Stimulated activated CD4-positive, alpha-beta T cell treated with anti-CD3 and anti-CD28 coated beads, Interleukin-15, amount 100 ng/mL, for 48 hours (primary cell): ENCODE data around the gene SLC25A25.

Experiments used
- DNase-seq, 2 donors: peaks; one replicate each; pipeline ENCODE4 v3.0.0-alpha.2; 2020; ENCODE audit warnings: low read depth in 2 of 2

Gene SLC25A25

GRCh38 chr9:128145536-128145935 lies 77.5 kb downstream of the SLC25A25 start:
- DNase-seq, result no peak

GRCh38 chr9:128145951-128146351 lies 77.9 kb downstream of the SLC25A25 start:
- no peak for DNase-seq

DNA sequence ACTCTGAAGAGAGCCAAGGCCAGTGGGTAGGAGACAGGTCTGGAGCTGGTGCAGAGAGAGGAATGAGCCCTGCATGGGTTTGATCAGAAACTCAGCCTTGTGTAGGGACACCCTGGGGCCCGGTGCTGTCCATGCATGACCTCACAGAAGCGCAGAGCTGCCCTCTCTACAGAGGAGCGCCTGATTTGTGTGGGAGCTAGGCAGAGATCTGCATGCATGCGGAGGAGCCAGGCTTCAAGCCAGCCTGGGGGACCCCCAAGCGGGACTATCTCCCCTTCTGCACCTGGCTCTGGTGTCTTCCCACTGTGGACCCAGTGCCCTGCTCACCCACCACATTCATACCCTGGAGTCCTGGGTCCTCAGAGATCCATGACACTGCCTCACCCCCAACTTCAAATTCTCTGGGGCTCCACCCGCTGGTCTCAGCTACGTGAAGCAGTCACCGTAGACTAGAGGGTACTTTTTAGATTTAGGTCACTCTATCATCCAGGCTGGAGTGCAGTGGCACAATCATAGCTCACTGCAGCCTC lies 78.6 kb downstream of the SLC25A25 start:
- no peak for DNase-seq

GRCh38 chr9:128148509-128149000 lies 80.5 kb downstream of the SLC25A25 start:
- no peak for DNase-seq

- DNase-seq, result no peak
Measured at GRCh38 chr9:128149001-128149701, 81.1 kb downstream of the SLC25A25 start, which contains the start of gene LCN2. LCN2 (plus strand) TSS chr9:128149453; CDS start chr9:128149526, 73 bp downstream.

GRCh38 chr9:128149951-128150593 lies 82.0 kb downstream of the SLC25A25 start:
- DNase-seq, result no peak

GRCh38 chr9:128150594-128151308 lies 82.7 kb downstream of the SLC25A25 start:
- no peak for DNase-seq

GRCh38 chr9:128151309-128152132 lies 83.5 kb downstream of the SLC25A25 start:
- no peak for DNase-seq

DNA sequence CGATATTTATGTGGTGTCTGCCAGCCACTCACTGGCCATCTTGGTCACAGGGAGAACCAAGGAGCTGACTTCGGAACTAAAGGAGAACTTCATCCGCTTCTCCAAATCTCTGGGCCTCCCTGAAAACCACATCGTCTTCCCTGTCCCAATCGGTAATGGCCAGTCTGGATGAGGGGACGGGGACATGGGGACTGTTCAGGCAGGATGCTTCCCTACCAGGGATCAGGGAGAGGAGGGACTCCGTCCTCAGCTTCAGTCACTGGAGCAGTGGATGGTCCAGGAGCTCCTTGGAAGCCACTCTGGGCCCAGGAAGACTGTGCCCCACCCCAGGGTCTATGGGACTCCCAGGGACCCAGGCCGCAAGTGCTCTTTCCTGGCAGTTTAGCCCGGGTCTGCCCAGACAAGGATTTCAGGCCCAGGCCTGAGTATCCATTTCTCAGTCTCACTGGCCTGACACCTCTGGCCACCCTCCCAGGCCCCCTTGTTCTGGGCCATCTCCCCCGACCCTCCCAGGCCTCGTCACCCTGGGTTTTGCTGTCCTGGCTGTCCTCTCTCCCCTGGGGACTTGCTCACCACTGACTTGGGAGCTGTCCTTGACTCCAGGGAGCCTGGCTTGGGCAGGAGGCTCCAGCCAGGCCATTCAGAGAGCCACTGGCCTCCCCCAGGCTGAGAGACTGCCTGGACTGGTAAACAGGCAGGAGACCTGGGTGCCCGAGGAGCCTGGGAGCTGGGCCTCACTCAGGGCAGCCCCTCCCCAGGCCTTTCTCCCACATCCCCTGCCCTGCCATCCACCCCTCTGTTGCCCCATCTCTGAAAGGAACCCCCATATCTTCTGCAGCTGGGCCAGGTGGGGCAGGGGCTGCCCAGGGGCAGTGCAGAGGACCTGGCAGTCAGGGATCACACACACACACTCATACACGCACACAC lies 84.4 kb downstream of the SLC25A25 start:
- DNase-seq, result no peak

DNA sequence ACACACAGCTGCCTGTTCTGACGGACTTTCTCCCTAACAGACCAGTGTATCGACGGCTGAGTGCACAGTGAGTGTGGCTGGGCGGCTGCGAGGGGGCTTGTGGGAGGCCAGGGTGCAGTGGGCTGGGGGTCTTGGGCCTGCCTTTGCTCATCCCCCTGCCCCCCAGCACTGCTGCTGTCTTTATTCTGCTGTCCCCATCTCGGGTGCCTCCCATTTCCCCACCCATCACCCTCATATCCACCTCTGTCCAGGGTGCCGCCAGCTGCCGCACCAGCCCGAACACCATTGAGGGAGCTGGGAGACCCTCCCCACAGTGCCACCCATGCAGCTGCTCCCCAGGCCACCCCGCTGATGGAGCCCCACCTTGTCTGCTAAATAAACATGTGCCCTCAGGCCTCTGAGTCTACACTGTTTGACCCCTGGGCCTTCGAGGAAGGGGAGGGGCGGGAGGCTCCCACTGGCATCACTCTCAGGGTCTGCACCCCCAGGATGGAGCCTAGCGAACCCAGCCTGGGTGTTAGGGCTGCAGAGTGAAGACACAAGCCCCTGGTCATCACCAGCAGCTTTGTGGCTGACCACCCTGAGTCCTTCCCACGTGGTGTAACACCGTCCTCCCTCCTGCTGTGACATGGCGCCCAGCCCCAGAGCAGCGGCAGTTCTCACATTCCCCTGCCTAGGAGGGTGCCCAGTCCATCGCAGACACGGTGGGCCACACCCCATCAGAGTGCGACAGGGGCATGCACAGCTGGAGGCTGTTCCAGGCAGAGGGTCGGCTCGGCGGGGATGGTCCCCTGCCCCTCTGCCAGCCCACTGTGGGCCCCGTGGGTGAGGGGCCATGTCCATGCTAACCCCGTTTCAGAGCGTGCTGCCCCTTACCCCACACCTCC lies 85.3 kb downstream of the SLC25A25 start:
- DNase-seq, result no peak

DNA sequence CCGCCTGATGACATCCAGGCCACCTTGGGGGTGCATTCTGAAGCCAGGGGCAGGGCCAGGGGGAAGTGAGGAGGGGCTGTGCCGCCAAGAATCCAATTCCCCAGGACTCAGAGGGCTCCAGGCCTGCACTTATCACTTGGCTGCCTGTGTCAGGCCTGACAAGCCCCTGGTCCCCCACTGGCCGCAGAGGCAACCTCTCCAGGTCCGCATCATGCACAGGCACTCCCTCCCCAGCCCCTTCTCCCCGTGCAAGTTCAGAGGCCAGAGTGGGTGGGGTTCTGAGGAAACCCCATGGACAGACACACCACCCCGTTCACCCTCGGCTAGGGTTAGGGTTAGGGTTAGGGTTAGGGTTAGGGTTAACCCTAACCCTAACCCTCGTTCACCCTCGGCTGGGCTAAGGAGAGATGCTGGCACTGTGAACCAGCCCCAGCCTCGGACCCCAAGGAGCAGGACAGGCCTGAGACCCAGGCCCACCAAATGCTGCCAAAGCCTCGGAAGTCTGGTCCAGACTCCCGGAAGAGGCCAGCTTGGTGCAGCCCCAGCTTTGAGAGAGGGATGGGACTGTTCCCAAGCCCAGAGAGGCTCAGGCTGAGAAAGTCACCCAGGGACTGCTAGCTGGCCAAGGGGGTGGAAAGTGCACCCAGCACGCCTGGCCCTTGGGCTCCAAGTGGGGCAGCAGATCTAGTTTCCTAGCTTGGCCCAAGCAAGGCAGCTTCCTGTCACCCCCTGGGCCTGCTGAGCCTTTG lies 86.1 kb downstream of the SLC25A25 start:
- no peak for DNase-seq

DNA sequence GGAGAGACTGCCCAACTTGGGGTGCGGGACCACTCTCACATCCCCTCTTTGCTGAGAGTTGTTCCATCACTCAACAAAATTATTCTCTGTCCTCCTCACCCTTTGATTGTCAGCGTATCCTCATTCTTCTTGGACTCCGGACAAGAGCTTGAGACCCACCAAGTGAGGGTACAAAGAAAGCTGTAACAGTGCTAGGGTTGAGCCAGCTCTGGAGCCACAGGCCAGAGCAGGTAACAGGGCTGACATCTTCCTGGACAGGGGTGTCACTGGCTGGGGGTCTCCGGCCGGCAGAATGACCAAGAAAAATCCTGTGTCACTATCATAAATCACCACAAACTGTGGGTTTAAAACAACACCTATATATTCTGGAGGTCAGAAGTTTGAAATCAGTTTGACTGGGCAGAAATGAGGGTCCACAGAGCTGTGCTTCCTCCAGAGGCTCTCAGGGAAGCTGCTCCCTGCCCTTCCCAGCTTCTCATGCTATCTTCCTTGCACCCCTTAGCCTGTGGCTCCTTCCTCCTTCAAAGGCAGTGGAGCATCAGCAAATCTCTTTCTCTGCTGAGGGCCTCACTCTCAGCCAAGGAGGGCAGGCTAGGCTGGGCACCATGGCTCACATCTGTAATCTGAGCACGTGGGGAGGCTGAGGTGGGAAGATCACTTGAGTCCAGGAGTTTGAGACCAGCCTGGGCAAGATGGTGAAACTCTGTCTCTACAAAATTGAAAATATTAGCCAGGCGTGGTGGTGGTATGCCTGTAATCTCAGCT lies 87.9 kb downstream of the SLC25A25 start:
- DNase-seq, result no peak
